NB4 (cell line): Measurements from ENCODE around the gene ANXA9.

Source experiments
- DNase-seq: peaks from one replicate; pipeline ENCODE4 v3.0.0; 2010; ENCODE audit warnings: low read depth
- H3K4me3 ChIP-seq: one replicate; pipeline ENCODE4 v1.5.1; 2011; ENCODE audit warnings: mild to moderate bottlenecking, low read depth, low read length, moderate library complexity
- CTCF ChIP-seq: IDR thresholded peaks from one replicate; pipeline ENCODE4 v1.5.1; 2012; ENCODE audit warnings: low read depth, low read length
- MAX ChIP-seq: IDR thresholded peaks from 2 replicates; pipeline ENCODE4 v1.6.1; 2011; ENCODE audit warnings: low read depth, low read length
- MYC ChIP-seq: IDR thresholded peaks from 2 replicates; pipeline ENCODE4 v1.6.1; 2011; ENCODE audit warnings: low read depth, low read length
- POLR2A ChIP-seq: IDR thresholded peaks from 2 replicates; pipeline ENCODE4 v1.6.1; 2011; ENCODE audit warnings: mild to moderate bottlenecking; ENCODE audit not compliant: insufficient read length; ENCODE audit errors: extremely low read depth

ANXA9 gene

GRCh38 chr1:150968491-150968890, 13.6 kb upstream of the ANXA9 start:
- H3K4me3 ChIP-seq = no peak overlapping the region
- no peak for TF ChIP-seq POLR2A
- TF ChIP-seq MYC = no peak
- TF ChIP-seq CTCF = no peak
- TF ChIP-seq MAX = no peak
- no peak for DNase-seq

- no peak for DNase-seq
- TF ChIP-seq CTCF = no peak
- no peak for TF ChIP-seq POLR2A
- TF ChIP-seq MAX = no peak
- no peak for TF ChIP-seq MYC
Measured at GRCh38 chr1:150969626-150970025, 12.5 kb upstream of the ANXA9 start.

GRCh38 chr1:150970808-150971582, 11.1 kb upstream of the ANXA9 start:
- peak; percentile 55 for DNase-seq
- H3K4me3 ChIP-seq = peak overlapping the region; percentile 28
- TF ChIP-seq MAX (no peak), POLR2A (no peak), CTCF (no peak), MYC (no peak)

More at GRCh38 chr1:150969626-150970025, 12.5 kb upstream of the ANXA9 start:
- no peak overlapping the region for H3K4me3 ChIP-seq

GRCh38 chr1:150971583-150972416, 10.3 kb upstream of the ANXA9 start:
- peak; percentile 42 for DNase-seq
- peak overlapping the region; percentile 93 for H3K4me3 ChIP-seq
- TF ChIP-seq POLR2A (no peak), MAX (no peak), CTCF (no peak), MYC (no peak)

GRCh38 chr1:150972417-150972940, 9.6 kb upstream of the ANXA9 start:
- no peak for DNase-seq
- H3K4me3 ChIP-seq = peak overlapping the region; percentile 93
- TF ChIP-seq CTCF (no peak), POLR2A (no peak), MAX (no peak), MYC (no peak)
